PC-3 (cell line): ENCODE data around the gene EXOSC10. TPM values are rescaled to one million over a fixed set of nuclear protein-coding genes. Genes with fewer than 3 reads are reported as not detected.
"Not testable (repeated sequence)": the region's sequence is repeated elsewhere in the genome, so short reads cannot be mapped to it uniquely, and the experiment has no call there.

Source experiments
- ATAC-seq: fragments of 200-7000 bp; cut with Tn5 transposase; 2 replicates; pipeline ENCODE4 v1.9.1; 2020; ENCODE audit warnings: mild to moderate bottlenecking, moderate library complexity
- BruUV-seq: library from RNA; stranded (reverse); fragments of 400-500 nt; replicated peaks from 2 replicates; lab custom pipeline; 2021; lab: Mats Ljungman, UMichigan
- CTCF ChIA-PET: fragments of 300-600 bp; sonication (Branson Sonifier 250); formaldehyde crosslinking; loops from one replicate; lab custom pipeline; 2022; ENCODE audit warnings: antibody characterized with exemption; lab: Charles Lee
- POLR2A ChIA-PET: fragments of 300-600 bp; sonication (Branson Sonifier 250); formaldehyde crosslinking; loops from one replicate; lab custom pipeline; 2022; ENCODE audit warnings: antibody characterized with exemption; ENCODE audit not compliant: unreplicated experiment; lab: Charles Lee
- DNase-seq: peaks from one replicate; pipeline ENCODE4 v3.0.0-alpha.2; 2015
- H2AFZ ChIP-seq: fragments of 300-600 bp; sonication (generic); 2 replicates; pipeline ENCODE4 v1.6.0; 2016; ENCODE audit warnings: antibody characterized with exemption, low read length
- H3F3A ChIP-seq: fragments of 300-600 bp; sonication (generic); one replicate; pipeline ENCODE4 v1.6.0; 2017; ENCODE audit warnings: antibody characterized with exemption, low read length, control low read depth, mild to moderate bottlenecking; ENCODE audit not compliant: unreplicated experiment
- H3K27ac ChIP-seq: fragments of 300-600 bp; sonication (generic); 2 replicates; pipeline ENCODE4 v1.5.1; 2016; ENCODE audit warnings: mild to moderate bottlenecking, low read length
- H3K27me3 ChIP-seq: fragments of 300-600 bp; sonication (generic); 2 replicates; pipeline ENCODE4 v1.6.1; 2016; ENCODE audit warnings: low read length, mixed read lengths
- H3K36me3 ChIP-seq: fragments of 300-600 bp; sonication (generic); 2 replicates; pipeline ENCODE4 v1.6.1; 2016; ENCODE audit warnings: low read depth, mixed run types, low read length, mixed read lengths
- H3K4me1 ChIP-seq: fragments of 300-600 bp; sonication (generic); 2 replicates; pipeline ENCODE4 v1.5.1; 2016; ENCODE audit warnings: low read length; ENCODE audit not compliant: insufficient read depth
- H3K4me2 ChIP-seq: fragments of 300-600 bp; sonication (generic); 2 replicates; pipeline ENCODE4 v1.6.0; 2016; ENCODE audit warnings: low read length
- H3K4me3 ChIP-seq: fragments of 300-600 bp; sonication (generic); 2 replicates; pipeline ENCODE4 v1.5.1; 2016; ENCODE audit warnings: mild to moderate bottlenecking, low read length, mixed read lengths
- H3K79me2 ChIP-seq: fragments of 300-600 bp; sonication (generic); 2 replicates; pipeline ENCODE4 v1.6.1; 2017; ENCODE audit warnings: low read length, mixed read lengths
- H3K9ac ChIP-seq: fragments of 300-600 bp; sonication (generic); 2 replicates; pipeline ENCODE4 v1.6.0; 2016; ENCODE audit warnings: mild to moderate bottlenecking, low read length
- H3K9me2 ChIP-seq: fragments of 300-600 bp; sonication (generic); replicated peaks from 2 replicates; pipeline ENCODE4 v1.6.1; 2016; ENCODE audit warnings: mixed run types, low read length, mixed read lengths
- H3K9me3 ChIP-seq: fragments of 300-600 bp; sonication (generic); 2 replicates; pipeline ENCODE4 v1.6.1; 2016; ENCODE audit warnings: low read length, mixed read lengths
- H4K20me1 ChIP-seq: fragments of 300-600 bp; sonication (generic); 2 replicates; pipeline ENCODE4 v1.6.1; 2016; ENCODE audit warnings: low read length, mixed read lengths
- CTCF ChIP-seq: fragments of 300-600 bp; sonication (generic); conservative IDR thresholded peaks from 2 replicates; pipeline ENCODE4 v1.5.1; 2017; ENCODE audit warnings: antibody characterized with exemption, low read depth, mild to moderate bottlenecking, low read length
- EZH2 ChIP-seq: fragments of 300-600 bp; sonication (generic); IDR thresholded peaks from one replicate; pipeline ENCODE4 v1.6.1; 2017; ENCODE audit warnings: antibody characterized with exemption, mild to moderate bottlenecking, low read length; ENCODE audit not compliant: unreplicated experiment
- EZH2phosphoT487 ChIP-seq: fragments of 300-600 bp; sonication (generic); IDR thresholded peaks from 2 replicates; pipeline ENCODE4 v1.6.1; 2018; ENCODE audit warnings: mild to moderate bottlenecking, antibody characterized with exemption, low read length, borderline replicate concordance
- intact Hi-C: fragments of 100-400 bp; cut with micrococcal nuclease; formaldehyde crosslinking; loops from 2 replicates; pipeline ENCODE4 v1.9.0; 2023
- total RNA-seq: library from RNA; depleted of rRNA; stranded (reverse); fragments of >200 nt; gene quantifications from 2 replicates; pipeline ENCODE4 v1.2.3, GENCODE V29; 2014; rRNA removed

Gene EXOSC10
- total RNA-seq, 1 experiment from 2014 or later = 96.3 TPM

GRCh38 chr1:11019971-11020370 lies 79.7 kb downstream of the EXOSC10 start:
- Histone ChIP-seq H2AFZ (no peak overlapping the region), H3K4me2 (no peak overlapping the region), H3K9ac (no peak overlapping the region), H3F3A (peaks cover 4% of the 10 kb centered on the region), H3K9me3 (no peaks in the 10 kb centered on the region), H4K20me1 (peaks cover 52% of the 10 kb centered on the region), H3K27me3 (no peaks in the 10 kb centered on the region), H3K79me2 (peaks cover 31% of the 10 kb centered on the region), H3K4me3 (no peak overlapping the region), H3K36me3 (peaks cover 75% of the 10 kb centered on the region), H3K27ac (no peak overlapping the region), H3K4me1 (no peaks in the 10 kb centered on the region), H3K9me2 (no peaks in the 10 kb centered on the region)
- DNase-seq = no peak
- TF ChIP-seq EZH2 = no peak
- no peak for TF ChIP-seq EZH2phosphoT487
- TF ChIP-seq CTCF = no peak
- no TSS peak for BruUV-seq
- intact Hi-C loops = no loop called here
- no peak for ATAC-seq
- POLR2A ChIA-PET = no interaction called here
- CTCF ChIA-PET = no interaction called here

- intact Hi-C loops, CTCF ChIA-PET, H3F3A ChIP-seq, H3K27me3 ChIP-seq, H2AFZ ChIP-seq, H3K9me2 ChIP-seq, H3K27ac ChIP-seq, H3K4me1 ChIP-seq, POLR2A ChIA-PET, BruUV-seq, H3K9ac ChIP-seq, H3K4me3 ChIP-seq, ATAC-seq, DNase-seq, H3K9me3 ChIP-seq, H3K4me2 ChIP-seq: not testable (repeated sequence)
- Histone ChIP-seq H4K20me1 (peaks cover 55% of the 10 kb centered on the region), H3K36me3 (peaks cover 75% of the 10 kb centered on the region), H3K79me2 (peaks cover 38% of the 10 kb centered on the region)
Measured at GRCh38 chr1:11019358-11019757, 80.3 kb downstream of the EXOSC10 start.

Other genes starting within 250 kb of the EXOSC10 start
- gene TARDBP, start 87.2 kb downstream of the EXOSC10 start, total RNA-seq = 78.5 and 102 TPM in 2 replicates
- gene MASP2, start 52.6 kb downstream of the EXOSC10 start, total RNA-seq = 0.26 and 0.92 TPM in 2 replicates
- gene SRM, start 39.9 kb downstream of the EXOSC10 start, total RNA-seq = 151 and 290 TPM in 2 replicates
- gene ANGPTL7, start 89.5 kb upstream of the EXOSC10 start, total RNA-seq = not detected in 2 replicates
- 48.0 and 53.6 TPM in 2 replicates for gene MTOR, start 162.7 kb upstream of the EXOSC10 start, total RNA-seq
- 14.5 and 14.8 TPM in 2 replicates for gene UBIAD1, start 173.3 kb upstream of the EXOSC10 start, total RNA-seq